NCI-H460 (cell line): ENCODE data around the gene LPCAT2. TPM values are rescaled to one million over a fixed set of nuclear protein-coding genes. Genes with fewer than 3 reads are reported as not detected.
"Not testable (repeated sequence)": the region's sequence is repeated elsewhere in the genome, so short reads cannot be mapped to it uniquely, and the experiment has no call there.

Experiments used
- DNase-seq: peaks from one replicate; pipeline ENCODE4 v3.0.0-alpha.2; 2016; ENCODE audit warnings: low read depth; ENCODE audit errors: extremely low read depth
- total RNA-seq: library from RNA; depleted of rRNA; stranded (reverse); fragments of >200 nt; shearing (Covaris generic); gene quantifications from 2 replicates; pipeline ENCODE4 v1.2.3, GENCODE V29; 2014

Gene LPCAT2
- total RNA-seq, 1 experiment from 2014 or later = 2.1 TPM

DNA sequence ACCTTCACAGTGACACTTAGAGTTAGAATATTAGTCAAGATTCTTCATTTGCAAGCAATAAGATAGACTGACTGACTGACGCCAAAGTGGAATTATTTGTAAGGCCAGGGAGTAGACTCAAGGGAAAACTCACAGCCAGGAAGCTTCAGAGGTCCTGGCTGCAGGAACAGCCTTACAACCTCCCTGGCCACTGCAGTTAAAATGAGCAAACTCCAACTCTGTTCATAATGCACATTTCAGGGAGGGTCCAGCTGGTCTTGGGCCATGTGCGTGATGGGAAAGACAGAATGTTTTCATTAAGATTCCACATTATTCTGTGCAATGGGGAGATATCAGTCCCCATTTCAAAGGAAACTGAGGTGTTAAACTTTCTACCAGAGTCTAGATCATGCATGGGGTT, 67.5 kb downstream of the LPCAT2 start:
- DNase-seq = no peak

DNA sequence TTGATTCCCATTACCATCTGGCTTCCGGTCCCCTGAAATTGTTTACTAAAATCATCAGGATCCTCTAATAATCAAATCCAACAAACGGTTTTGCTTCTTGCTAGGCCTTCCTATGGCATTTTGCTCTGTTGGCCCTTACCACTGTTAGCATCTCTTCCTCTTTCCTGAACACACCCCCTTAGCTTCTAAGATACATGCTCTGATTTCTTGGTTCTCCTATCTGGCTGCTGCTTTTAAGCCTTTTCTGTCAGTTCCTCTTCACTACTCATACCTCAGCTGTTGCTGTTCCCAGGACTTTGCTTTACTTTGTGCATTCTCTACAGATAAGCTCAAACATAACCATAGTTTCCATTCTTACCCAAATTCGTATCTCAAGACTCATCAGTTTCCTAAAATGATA, 69.0 kb downstream of the LPCAT2 start:
- DNase-seq = no peak

DNA sequence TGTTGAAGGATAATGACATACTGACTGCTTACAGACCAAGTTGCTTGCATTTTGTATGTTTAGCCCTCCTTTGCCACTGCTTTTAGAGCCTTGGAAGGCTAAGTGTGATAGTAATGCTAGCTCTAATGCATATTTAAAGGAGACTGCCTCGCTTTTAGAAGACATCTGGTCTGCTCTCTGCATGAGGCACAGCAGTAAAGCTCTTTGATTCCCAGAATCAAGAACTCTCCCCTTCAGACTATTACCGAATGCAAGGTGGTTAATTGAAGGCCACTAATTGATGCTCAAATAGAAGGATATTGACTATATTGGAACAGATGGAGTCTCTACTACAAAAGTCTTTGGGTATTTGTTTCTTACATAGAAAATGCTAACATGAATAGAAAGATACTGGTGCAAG, 76.8 kb downstream of the LPCAT2 start:
- no peak for DNase-seq

DNA sequence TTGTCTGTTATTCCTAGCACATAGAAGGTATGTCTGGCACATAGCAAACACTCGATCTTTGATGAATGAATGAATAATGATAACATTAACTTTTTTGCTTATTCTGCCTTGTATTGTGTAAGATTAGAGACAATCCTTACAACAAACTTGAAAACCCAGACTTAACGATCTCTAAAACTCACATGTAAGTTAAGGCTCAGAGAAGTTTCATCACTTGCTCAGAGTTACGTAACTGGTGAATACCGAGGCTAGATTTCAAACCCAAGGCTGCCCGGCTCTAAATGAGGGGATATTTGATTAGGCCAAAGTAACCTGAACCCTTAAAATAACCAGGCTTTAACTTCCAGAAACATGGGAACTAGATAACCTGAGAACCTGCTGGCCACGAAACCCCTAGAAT, 79.9 kb downstream of the LPCAT2 start:
- DNase-seq = no peak

DNA sequence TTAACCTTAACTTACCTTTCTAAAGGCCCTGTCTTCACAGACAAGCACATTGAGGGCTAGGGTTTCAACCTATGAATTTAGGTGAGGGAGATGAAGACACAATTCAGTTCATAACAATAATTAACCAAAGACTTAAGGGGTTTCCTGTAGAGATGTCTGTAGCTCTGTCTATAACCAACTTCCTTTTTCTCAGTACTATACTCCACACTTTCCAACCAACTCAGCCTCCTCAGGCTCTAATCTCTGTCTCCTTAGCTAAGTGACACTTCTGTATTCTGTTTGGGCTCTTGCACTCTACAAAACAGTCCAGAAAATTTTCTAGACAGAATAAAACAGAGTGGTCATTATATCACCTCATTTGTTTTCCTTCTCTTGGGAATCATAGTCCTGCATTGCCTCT, 83.4 kb downstream of the LPCAT2 start:
- DNase-seq = no peak

DNA sequence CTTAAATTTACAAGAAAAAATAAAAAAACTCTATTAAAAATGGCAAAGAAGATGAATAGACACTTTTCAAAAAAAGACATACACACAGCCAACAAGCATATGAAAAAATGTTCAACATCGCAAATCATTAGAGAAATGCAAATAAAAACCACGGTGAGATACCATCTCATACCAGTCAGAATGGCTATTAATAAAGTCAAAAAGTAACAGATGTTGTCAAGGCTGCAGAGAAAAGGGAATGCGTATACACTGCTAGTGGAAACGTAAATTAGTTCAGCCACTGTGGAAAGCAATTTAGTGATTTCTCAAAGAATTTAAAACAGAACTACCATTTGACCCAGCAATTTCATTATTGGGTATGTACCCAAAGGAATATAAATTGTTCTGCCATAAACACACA, 89.1 kb downstream of the LPCAT2 start:
- no peak for DNase-seq

DNA sequence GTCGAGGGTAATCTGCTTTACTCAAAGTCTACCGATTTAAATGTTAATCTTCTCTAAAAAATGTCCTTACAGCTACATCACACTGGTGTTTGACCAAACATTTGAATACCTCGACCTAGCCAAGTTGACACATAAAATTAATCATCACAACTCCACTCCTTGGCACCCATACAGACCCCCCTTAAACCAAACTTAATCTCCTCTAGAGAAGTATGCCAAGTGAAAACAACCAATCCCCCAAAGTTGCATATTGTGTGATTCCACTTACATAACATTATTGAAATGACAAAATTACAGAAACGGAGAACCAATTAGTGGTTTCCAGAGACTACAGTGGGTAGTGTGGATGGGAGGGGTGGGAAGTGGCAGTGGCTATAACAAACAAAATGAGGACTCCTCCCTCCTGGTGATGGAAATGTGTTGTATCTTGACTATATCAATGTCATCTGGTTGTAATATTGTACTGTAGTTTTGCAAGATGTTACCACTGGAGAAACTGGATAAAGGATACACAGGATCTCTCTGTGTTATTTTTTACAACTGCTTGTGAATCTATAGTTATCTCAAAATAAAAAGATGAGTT, 97.0 kb downstream of the LPCAT2 start:
- DNase-seq = no peak

DNA sequence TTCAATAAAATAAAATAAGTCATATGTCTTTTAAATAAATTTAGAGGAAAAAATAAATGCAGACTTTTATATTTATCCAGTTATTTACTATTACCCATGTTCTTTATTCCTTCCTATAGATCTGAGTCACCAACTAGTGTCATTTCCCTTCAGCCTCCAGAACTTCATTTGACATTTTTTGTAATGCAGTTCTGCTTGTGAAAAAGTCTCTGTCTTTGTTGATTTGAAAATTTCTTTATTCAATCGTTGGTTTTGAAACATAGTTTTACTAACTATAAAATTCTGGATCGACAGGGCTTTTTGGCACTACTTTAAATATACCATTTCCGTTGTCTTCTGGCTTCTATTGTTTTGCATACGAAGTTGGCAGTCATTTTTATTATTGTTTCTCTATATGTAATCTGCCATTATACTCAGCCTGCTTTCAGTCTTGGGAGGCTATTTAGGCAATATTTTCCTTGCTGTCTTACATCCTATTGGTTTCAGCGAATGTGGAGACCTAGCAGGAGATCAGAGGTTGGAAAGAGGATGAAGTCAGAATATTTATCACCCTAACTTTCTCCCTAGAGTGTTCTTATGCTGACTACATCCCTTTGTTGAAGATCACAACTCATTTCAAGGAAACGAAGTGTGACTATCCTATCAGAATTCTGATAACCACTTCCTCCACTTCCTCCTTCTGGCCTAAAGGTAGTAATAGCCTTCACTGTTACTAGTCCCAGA, 104.9 kb downstream of the LPCAT2 start:
- no peak for DNase-seq

DNA sequence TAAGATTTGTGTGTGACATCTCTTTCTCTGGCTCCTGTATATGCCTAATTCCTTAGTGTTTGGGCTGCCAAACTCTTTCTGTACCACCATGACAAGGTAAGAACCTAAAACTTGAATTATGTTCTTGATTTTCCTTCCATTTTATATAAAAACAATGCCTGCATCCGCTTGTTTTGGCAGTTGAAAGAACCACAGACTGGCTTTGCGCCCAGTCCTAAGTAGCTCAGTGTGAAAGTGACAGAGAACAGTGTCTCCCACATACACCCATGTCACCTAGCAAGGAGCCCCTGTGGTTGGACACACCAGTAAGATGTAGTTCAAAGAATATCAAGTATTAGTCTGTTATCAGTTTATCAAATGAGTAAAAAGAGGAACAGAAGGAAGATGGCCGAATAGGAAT, 106.2 kb downstream of the LPCAT2 start:
- DNase-seq = no peak

DNA sequence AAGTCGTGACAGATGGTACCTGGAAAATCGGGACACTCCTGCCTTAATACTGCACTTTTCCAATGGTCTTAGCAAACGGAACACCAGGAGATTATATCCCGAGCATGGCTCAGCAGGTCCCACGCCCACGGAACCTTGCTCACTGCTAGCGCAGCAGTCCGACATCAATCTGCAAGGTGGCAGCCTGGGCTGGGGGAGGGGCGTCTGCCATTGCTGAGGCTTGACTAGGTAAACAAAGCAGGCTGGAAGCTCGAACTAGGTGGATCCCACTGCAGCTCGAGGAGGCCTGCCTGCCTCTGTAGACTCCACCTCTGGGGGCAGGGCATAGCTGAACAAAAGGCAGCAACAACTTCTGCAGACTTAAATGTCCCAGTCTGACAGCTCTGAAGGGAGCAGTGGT, 106.8 kb downstream of the LPCAT2 start:
- not testable (repeated sequence) for DNase-seq

DNA sequence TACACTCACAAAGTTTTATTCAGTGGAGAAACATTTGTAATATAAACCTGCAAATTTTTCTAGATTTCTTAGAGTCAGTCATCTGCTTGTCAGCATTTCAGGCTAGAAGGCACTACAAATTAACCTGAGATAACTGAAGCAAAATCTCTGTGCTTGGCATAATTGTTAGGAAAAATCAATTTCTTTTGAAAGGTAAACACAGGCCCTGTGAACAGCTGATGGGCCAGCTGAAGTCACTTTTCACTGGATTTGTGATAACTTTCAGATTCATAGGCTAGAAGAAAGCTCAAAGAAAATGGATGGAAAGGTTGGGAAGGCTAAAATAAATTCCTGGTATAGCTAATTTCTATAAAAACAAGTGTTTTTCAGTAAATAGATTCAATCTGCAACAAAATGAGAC, 112.9 kb downstream of the LPCAT2 start:
- no peak for DNase-seq

DNA sequence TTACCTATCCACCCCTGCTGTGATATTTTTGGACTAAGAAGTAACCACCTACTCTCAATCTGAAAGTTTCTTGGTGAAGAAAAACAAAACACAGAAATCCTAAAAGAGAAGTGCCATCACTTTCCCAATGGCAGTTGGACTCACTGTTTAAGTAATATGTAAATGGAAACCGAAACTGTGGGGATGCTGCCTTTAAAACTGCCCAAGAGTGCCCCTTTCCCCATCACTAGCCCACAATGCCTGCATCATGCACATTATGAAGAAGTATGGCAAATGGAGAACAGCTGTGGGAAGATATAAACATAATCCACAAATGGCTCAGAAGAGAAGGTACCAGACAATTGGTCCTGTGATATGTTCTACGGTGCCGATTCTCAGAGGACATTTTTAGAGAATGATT, 113.4 kb downstream of the LPCAT2 start:
- DNase-seq = no peak

DNA sequence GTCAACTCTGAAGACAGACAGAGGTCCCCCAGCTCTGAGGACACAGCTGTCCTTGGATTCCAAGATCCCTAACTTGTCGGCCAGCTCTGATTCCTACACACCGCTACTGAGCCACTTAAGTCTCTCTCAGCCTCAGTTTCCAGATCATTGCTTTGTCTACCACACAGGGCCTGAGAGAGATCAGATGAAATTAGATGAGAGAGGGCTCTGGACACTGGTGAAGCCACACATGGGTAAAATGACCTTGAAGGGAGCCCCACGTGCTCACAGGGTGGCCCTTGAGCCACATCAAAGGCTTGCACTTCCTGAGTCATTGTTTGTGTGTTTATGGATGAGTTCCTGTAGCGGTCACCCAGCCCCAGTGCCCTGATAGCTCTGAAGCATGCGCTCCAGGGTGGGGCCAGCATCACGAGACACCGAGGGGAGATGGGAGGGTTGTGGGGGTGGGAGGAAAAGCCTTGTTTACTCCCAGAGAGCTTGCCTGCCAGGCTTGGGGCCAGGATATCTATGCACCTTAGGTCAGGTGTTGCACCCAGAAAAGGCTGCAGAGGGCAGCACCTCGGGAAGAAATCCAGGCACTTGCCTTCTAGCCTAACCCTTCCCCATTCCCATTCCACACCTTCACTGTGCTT, 114.2 kb downstream of the LPCAT2 start:
- no peak for DNase-seq

DNA sequence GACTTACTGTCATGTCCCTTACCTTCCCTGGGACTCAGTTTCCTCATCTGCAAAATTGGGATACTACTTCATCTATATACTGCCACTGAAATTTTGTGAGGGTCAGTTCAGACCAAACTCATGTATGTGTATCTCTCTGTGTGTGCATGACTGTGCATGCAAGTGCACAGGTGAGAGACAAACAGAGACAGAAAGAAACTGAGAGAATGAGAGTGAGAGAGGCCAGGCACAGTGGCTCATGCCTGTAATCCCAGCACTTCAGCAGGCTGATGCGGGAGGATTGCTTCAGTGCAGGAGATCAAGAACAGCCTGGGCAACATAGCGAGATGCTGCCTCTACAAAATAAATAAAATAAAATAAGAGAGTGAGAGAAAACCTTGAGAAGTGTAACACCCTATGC, 114.8 kb downstream of the LPCAT2 start:
- DNase-seq = no peak

DNA sequence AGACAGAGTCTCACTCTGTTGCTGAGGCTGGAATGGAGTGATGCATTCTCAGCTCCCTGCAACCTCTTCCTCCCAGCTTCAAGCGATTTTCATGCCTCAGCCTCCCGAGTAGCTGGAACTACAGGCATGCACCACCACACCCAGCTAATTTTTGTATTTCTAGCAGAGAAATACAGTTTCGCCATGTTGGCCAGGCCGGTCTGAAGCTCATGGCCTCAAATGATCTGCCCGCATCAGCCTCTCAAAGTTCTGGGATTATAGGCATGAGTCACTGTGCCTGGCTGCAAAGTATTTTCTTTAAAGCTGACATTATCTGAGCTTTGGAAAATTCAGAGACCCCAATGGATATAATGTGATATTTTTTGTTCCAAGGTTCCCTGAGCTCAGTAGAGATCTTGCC, 115.8 kb downstream of the LPCAT2 start:
- DNase-seq = no peak

DNA sequence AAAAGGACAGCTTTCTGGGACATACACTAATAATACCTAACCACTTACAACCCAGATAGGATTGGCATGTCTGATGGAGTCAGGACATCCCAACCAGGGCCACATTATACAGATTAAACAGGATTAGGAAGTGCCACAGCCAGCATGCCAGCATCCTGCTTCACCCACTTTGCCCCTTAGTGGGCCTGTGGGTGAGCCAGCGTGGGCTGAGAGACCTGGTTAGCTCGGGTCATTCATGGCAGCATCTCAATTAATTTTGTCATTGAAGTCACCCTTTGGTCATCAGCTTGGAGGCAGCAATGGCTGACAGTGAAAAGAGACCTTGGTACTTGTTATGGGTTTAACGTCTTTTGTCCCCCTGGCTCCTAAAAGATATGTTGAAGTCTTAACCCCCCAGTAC, 117.0 kb downstream of the LPCAT2 start:
- no peak for DNase-seq

DNA sequence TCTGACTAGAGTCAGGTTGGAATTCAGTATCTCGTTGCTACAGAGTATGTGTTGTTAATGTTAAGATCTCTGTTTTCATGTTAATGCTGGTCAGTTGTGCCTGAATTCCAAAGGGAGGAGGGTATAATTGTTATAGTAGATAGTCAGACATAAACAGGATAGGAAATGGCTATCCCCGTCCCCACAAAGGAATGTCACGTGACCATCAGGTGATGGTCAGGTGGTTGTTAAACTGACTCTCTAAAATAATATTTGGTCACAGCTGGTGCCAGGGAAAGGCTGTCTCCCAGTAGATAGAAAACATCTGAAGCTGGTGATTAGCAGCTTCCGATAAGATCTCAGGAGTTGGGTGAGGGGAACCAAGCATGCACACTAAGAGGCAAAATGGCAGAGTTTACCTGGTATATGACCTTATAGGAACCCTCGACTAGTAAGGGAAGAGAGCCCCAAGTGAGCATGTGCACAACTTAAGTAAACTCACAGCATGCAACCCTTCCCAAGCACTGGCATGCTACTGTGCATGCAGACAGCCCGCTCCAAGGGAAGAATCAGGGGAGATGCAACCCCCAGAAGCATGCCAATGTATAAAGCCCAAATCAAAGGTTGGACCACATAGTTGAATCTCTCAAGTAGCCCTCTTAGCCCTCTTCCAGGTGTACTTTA, 119.6 kb downstream of the LPCAT2 start:
- no peak for DNase-seq

DNA sequence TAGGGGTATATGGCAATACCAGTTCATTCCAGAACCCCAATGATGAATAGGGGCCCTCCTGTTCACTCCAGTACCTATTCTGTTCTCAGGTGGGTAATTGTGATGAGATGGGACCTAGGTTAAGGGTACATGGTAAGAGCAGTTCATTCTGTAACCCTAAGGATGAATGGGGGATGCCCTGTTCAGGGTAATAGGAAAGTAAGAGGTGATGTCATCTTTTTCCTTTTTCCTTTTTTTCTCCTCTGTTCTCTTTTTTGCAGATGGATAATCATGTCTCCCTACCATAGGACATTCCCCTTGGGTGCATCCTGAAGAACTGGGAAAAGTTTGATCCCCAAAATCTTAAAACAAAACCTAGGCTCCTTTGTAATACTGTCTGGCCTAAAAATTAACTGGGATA, 121.9 kb downstream of the LPCAT2 start:
- DNase-seq = no peak

DNA sequence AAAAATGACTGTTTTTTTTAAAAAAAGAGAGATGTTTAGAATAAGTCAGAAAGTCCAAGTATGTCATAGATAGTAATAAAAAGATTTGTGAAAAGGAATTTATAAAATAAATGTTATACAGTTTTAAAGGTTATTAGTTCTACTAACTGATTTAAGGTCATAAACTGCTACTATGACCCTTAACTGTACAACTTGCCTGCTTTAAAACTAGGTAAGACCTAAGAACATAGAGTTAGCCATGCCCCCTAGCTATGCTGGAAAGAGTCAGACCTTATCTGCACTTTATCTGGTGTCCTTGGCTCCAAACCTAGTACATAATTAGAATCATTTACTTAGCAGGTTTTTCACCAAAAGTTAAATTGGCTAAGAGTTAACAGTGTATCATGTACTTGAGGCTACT, 123.4 kb downstream of the LPCAT2 start:
- no peak for DNase-seq

DNA sequence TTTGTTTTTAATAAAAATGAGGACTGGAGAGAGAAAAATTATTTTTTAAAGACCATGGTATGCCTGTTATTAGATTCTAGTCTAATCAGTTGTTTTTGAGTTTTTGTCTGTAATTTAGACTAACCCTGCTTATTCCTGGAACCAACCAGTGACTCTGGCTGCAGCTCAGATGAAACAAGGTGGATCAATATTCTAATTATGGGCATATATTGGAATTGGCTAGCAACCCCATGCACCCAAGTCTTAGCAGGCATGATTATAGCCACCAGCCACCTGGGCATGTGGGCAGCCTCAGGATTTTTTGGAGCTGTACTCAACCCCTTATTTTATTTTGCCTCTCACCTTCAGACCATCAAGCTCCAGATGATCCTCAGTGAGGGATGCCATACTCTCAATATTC, 125.3 kb downstream of the LPCAT2 start:
- DNase-seq = no peak
